H9 (cell line): Measurements from ENCODE around the gene USP28. TPM values are rescaled to one million over a fixed set of nuclear protein-coding genes. Genes with fewer than 3 reads are reported as not detected.

Source experiments
- DNase-seq: peaks from one replicate; pipeline ENCODE4 v3.0.0-alpha.2; 2017
- H2AFZ ChIP-seq: one replicate; pipeline ENCODE4 v1.6.1; 2013; ENCODE audit warnings: mild to moderate bottlenecking, low read length, control low read depth, moderate library complexity
- H2AK5ac ChIP-seq: 2 replicates; pipeline ENCODE4 v1.6.1; 2013; ENCODE audit warnings: low read length, control low read depth, mixed read lengths; ENCODE audit not compliant: insufficient read length
- H2BK120ac ChIP-seq: one replicate; pipeline ENCODE4 v1.6.1; 2013; ENCODE audit warnings: low read depth, mild to moderate bottlenecking, low read length, control low read depth, inconsistent platforms; ENCODE audit not compliant: poor library complexity, severe bottlenecking
- H2BK12ac ChIP-seq: 2 replicates; pipeline ENCODE4 v1.6.1; 2013; ENCODE audit warnings: low read length, control low read depth, mixed read lengths, low read depth; ENCODE audit not compliant: insufficient read length
- H2BK15ac ChIP-seq: 2 replicates; pipeline ENCODE4 v1.6.1; 2013; ENCODE audit warnings: low read depth, low read length, control low read depth
- H2BK20ac ChIP-seq: one replicate; pipeline ENCODE4 v1.6.1; 2013; ENCODE audit warnings: low read depth, mild to moderate bottlenecking, low read length, control low read depth, inconsistent platforms; ENCODE audit not compliant: poor library complexity, severe bottlenecking
- H2BK5ac ChIP-seq: 2 replicates; pipeline ENCODE4 v1.6.1; 2013; ENCODE audit warnings: low read length, control low read depth, mixed read lengths; ENCODE audit not compliant: insufficient read length
- H3K14ac ChIP-seq: 2 replicates; pipeline ENCODE4 v1.6.1; 2013; ENCODE audit warnings: low read length, control low read depth; ENCODE audit not compliant: insufficient read depth
- H3K18ac ChIP-seq: 2 replicates; pipeline ENCODE4 v1.6.1; 2013; ENCODE audit warnings: low read depth, mild to moderate bottlenecking, mixed read lengths, low read length, control low read depth; ENCODE audit not compliant: insufficient read length
- H3K23ac ChIP-seq: 2 replicates; pipeline ENCODE4 v1.6.1; 2013; ENCODE audit warnings: low read length, control low read depth, mixed read lengths, low read depth; ENCODE audit not compliant: insufficient read length
- H3K23me2 ChIP-seq: 2 replicates; pipeline ENCODE4 v1.6.1; 2013; ENCODE audit warnings: low read depth, mild to moderate bottlenecking, mixed read lengths, low read length, control low read depth; ENCODE audit not compliant: insufficient read length, poor library complexity, severe bottlenecking
- H3K27ac ChIP-seq: 2 replicates; pipeline ENCODE4 v1.5.1; 2013; ENCODE audit warnings: low read length, control low read depth, mixed read lengths, low read depth; ENCODE audit not compliant: insufficient read length
- H3K27me3 ChIP-seq: 2 replicates; pipeline ENCODE4 v1.6.1; 2013; ENCODE audit warnings: low read length, control low read depth, inconsistent platforms; ENCODE audit not compliant: insufficient read depth
- H3K4ac ChIP-seq: 2 replicates; pipeline ENCODE4 v1.6.1; 2013; ENCODE audit warnings: low read depth, mild to moderate bottlenecking, control low read depth, inconsistent platforms, low read length, moderate library complexity
- H3K4me1 ChIP-seq: 2 replicates; pipeline ENCODE4 v1.6.1; 2013; ENCODE audit warnings: low read length, control low read depth, inconsistent platforms; ENCODE audit not compliant: insufficient read depth
- H3K4me2 ChIP-seq: 2 replicates; pipeline ENCODE4 v1.6.1; 2013; ENCODE audit warnings: low read length, control low read depth, mixed read lengths; ENCODE audit not compliant: insufficient read length, insufficient read depth
- H3K56ac ChIP-seq: 2 replicates; pipeline ENCODE4 v1.6.1; 2013; ENCODE audit warnings: low read depth, mild to moderate bottlenecking, mixed read lengths, low read length, control low read depth; ENCODE audit not compliant: insufficient read length
- H3K79me1 ChIP-seq: 2 replicates; pipeline ENCODE4 v1.6.1; 2013; ENCODE audit warnings: low read depth, mild to moderate bottlenecking, moderate library complexity, low read length, control low read depth, inconsistent platforms; ENCODE audit not compliant: insufficient read depth, poor library complexity, severe bottlenecking
- H3K79me2 ChIP-seq: 2 replicates; pipeline ENCODE4 v1.6.1; 2013; ENCODE audit warnings: low read length, control low read depth, inconsistent platforms; ENCODE audit not compliant: insufficient read depth
- H3K9ac ChIP-seq: 2 replicates; pipeline ENCODE4 v1.6.1; 2013; ENCODE audit warnings: low read length, control low read depth, mixed read lengths; ENCODE audit not compliant: insufficient read length; ENCODE audit errors: extremely low read depth
- H3K9me3 ChIP-seq: one replicate; pipeline ENCODE4 v1.6.1; 2013; ENCODE audit warnings: low read depth, low read length, inconsistent platforms; ENCODE audit not compliant: control insufficient read depth
- H3T11ph ChIP-seq: one replicate; pipeline ENCODE4 v1.6.1; 2013; ENCODE audit warnings: mild to moderate bottlenecking, low read length, control low read depth, inconsistent platforms
- H4K20me1 ChIP-seq: one replicate; pipeline ENCODE4 v1.6.1; 2013; ENCODE audit not compliant: control insufficient read depth, insufficient read length, insufficient read depth
- H4K5ac ChIP-seq: 2 replicates; pipeline ENCODE4 v1.6.1; 2013; ENCODE audit warnings: low read depth, mild to moderate bottlenecking, mixed read lengths, low read length, control low read depth; ENCODE audit not compliant: insufficient read length
- H4K8ac ChIP-seq: replicated peaks from 2 replicates; pipeline ENCODE4 v1.6.1; 2013; ENCODE audit warnings: low read length, control low read depth, mixed read lengths, low read depth; ENCODE audit not compliant: insufficient read length
- H4K91ac ChIP-seq: 2 replicates; pipeline ENCODE4 v1.6.1; 2013; ENCODE audit warnings: low read depth, mild to moderate bottlenecking, moderate library complexity, mixed read lengths, low read length, control low read depth; ENCODE audit not compliant: insufficient read length
- H3K27ac Mint-ChIP-seq, 3 experiments: 2 replicates in 2 of 3; 3 replicates in 1 of 3; pipeline ENCODE4 v1.8.0; 2020 to 2021; ENCODE audit warnings: mixed read lengths in 3 of 3, mild to moderate bottlenecking in 1 of 3, moderate library complexity in 1 of 3
- H3K27me3 Mint-ChIP-seq: 2 replicates; pipeline ENCODE4 v1.8.0; 2021; ENCODE audit warnings: low read depth, mild to moderate bottlenecking, moderate library complexity, mixed read lengths
- H3K36me3 Mint-ChIP-seq, 3 experiments: 2 replicates in 2 of 3; 3 replicates in 1 of 3; pipeline ENCODE4 v1.8.0; 2020 to 2021; ENCODE audit warnings: low read depth in 3 of 3, mixed read lengths in 3 of 3; ENCODE audit not compliant: insufficient read depth in 1 of 3
- H3K4me1 Mint-ChIP-seq, 2 experiments: 2 replicates each; pipeline ENCODE4 v1.8.0; 2020; ENCODE audit warnings: mixed read lengths in 2 of 2
- H3K4me3 Mint-ChIP-seq, 2 experiments: 2 replicates in 1 of 2; 3 replicates in 1 of 2; pipeline ENCODE4 v1.8.0; 2020 to 2021; ENCODE audit warnings: mild to moderate bottlenecking in 2 of 2, mixed read lengths in 2 of 2, moderate library complexity in 1 of 2
- H3K9me3 Mint-ChIP-seq, 2 experiments: 2 replicates in 1 of 2; 3 replicates in 1 of 2; pipeline ENCODE4 v1.8.0; 2020; ENCODE audit warnings: mild to moderate bottlenecking in 2 of 2, mixed read lengths in 2 of 2, moderate library complexity in 1 of 2
- WGBS: extraction: QIAGEN DNeasy Blood & Tissue Kit; methylation state at CpG from one replicate; pipeline ENCODE4 v1.1.7; 2013; ENCODE audit warnings: missing lambda C conversion rate, low lambda C conversion rate, mixed read lengths; ENCODE audit not compliant: insufficient read length; ENCODE audit errors: extremely low coverage; 5-methylcytosine and 5-hydroxymethylcytosine counted together
- total RNA-seq: library from RNA; stranded (reverse); gene quantifications from 2 replicates; pipeline ENCODE4 v1.2.1, GENCODE V29; 2021
- TF ChIP-seq, protein P1 (sequence below): fragments of 200-600 bp; sonication (generic); conservative IDR thresholded peaks from 3 replicates; pipeline ENCODE4 v1.8.0; 2021; ENCODE audit warnings: antibody characterized with exemption, mild to moderate bottlenecking

USP28 gene
- total RNA-seq, 1 experiment from 2014 or later, result 107 TPM

- H3K9ac ChIP-seq, result no peak overlapping the region
- H3K27me3 ChIP-seq, result no peaks in the 10 kb centered on the region
- no peak overlapping the region for H3K56ac ChIP-seq
- no peak overlapping the region for H2AK5ac ChIP-seq
- Mint-ChIP-seq H3K4me1 (no peaks in the 10 kb centered on the region), H3K27me3 (no peaks in the 10 kb centered on the region), H3K27ac (peak overlapping the region in 2 of 3 experiments; percentile 0 to 45; a peak in 4 of 7 replicates), H3K4me3 (no peak overlapping the region), H3K36me3 (peaks cover 24 to 46% (median 30%) of the 10 kb centered on the region in 3 experiments; a peak in 6 of 7 replicates), H3K9me3 (no peaks in the 10 kb centered on the region)
- H3K27ac ChIP-seq, result no peak overlapping the region
- TF ChIP-seq, protein P1, sequence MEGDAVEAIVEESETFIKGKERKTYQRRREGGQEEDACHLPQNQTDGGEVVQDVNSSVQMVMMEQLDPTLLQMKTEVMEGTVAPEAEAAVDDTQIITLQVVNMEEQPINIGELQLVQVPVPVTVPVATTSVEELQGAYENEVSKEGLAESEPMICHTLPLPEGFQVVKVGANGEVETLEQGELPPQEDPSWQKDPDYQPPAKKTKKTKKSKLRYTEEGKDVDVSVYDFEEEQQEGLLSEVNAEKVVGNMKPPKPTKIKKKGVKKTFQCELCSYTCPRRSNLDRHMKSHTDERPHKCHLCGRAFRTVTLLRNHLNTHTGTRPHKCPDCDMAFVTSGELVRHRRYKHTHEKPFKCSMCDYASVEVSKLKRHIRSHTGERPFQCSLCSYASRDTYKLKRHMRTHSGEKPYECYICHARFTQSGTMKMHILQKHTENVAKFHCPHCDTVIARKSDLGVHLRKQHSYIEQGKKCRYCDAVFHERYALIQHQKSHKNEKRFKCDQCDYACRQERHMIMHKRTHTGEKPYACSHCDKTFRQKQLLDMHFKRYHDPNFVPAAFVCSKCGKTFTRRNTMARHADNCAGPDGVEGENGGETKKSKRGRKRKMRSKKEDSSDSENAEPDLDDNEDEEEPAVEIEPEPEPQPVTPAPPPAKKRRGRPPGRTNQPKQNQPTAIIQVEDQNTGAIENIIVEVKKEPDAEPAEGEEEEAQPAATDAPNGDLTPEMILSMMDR, result no peak
- no peak overlapping the region for H2BK120ac ChIP-seq
- no peak overlapping the region for H2BK12ac ChIP-seq
- no peak overlapping the region for H2BK20ac ChIP-seq
- H3K23me2 ChIP-seq, result no peaks in the 10 kb centered on the region
- no peak overlapping the region for H3T11ph ChIP-seq
- no peaks in the 10 kb centered on the region for H4K20me1 ChIP-seq
- H3K9me3 ChIP-seq, result no peaks in the 10 kb centered on the region
- no peaks in the 10 kb centered on the region; the same call in 1 of the 2 replicates for H3K4me1 ChIP-seq
- no CpG with 5 or more reads among the region's 6 CpGs for WGBS
- H2BK5ac ChIP-seq, result no peak overlapping the region
- H3K4ac ChIP-seq, result no peak overlapping the region
- H3K79me1 ChIP-seq, result peaks cover 11% of the 10 kb centered on the region
- H3K14ac ChIP-seq, result no peak overlapping the region
- H4K8ac ChIP-seq, result no peak overlapping the region
- H4K91ac ChIP-seq, result no peak overlapping the region
- H3K18ac ChIP-seq, result no peak overlapping the region
- no peak overlapping the region for H2BK15ac ChIP-seq
- H3K4me2 ChIP-seq, result no peak overlapping the region
- no peak for DNase-seq
- H3K79me2 ChIP-seq, result peaks cover 5% of the 10 kb centered on the region; the same call in 1 of the 2 replicates
- H4K5ac ChIP-seq, result no peak overlapping the region
- no peak overlapping the region for H2AFZ ChIP-seq
- H3K23ac ChIP-seq, result no peak overlapping the region
Observed at GRCh38 chr11:113839842-113840241, 35.5 kb downstream of the USP28 start.
